Left ventricle myocardium inferior (tissue), 1 donor: ENCODE measurements around the gene KRT81. TPM values are rescaled to one million over a fixed set of nuclear protein-coding genes. Genes with fewer than 3 reads are reported as not detected.

Experiments used
- DNase-seq: peaks from one replicate; pipeline ENCODE4 v3.0.0-alpha.2; 2020
- H3K27ac ChIP-seq: fragments of 200-600 bp; replicated peaks from 2 replicates; pipeline ENCODE4 v1.8.0; 2021
- H3K27me3 ChIP-seq: fragments of 200-600 bp; 2 replicates; pipeline ENCODE4 v1.8.0; 2021; ENCODE audit warnings: low read depth
- H3K36me3 ChIP-seq: fragments of 200-600 bp; 2 replicates; pipeline ENCODE4 v1.8.0; 2021
- H3K4me1 ChIP-seq: fragments of 200-600 bp; 2 replicates; pipeline ENCODE4 v1.8.0; 2021
- H3K4me3 ChIP-seq: fragments of 200-600 bp; 2 replicates; pipeline ENCODE4 v1.8.0; 2021; ENCODE audit warnings: mild to moderate bottlenecking, moderate library complexity
- H3K9me3 ChIP-seq: fragments of 200-600 bp; replicated peaks from 2 replicates; pipeline ENCODE4 v1.8.0; 2021
- intact Hi-C: fragments of 100-400 bp; cut with micrococcal nuclease; formaldehyde crosslinking; loops from one replicate; pipeline ENCODE4 v1.11.0; 2022
- total RNA-seq: library from RNA; stranded (reverse); fragmentation: NEBNext Ultra II Directional; extraction: Animal tissue kit (Norgen Biotek cat#: 25700); gene quantifications from one replicate; pipeline ENCODE4 v1.2.1, GENCODE V29; 2021
- TF ChIP-seq, protein P1 (sequence below): fragments of 200-600 bp; IDR thresholded peaks from 2 replicates; pipeline ENCODE4 v1.8.0; 2021; ENCODE audit warnings: antibody characterized with exemption, mild to moderate bottlenecking, borderline replicate concordance
- donor health status: DM: no; HTN: yes; CAD: no; lungs with severe emphysema.

Gene KRT81
- total RNA-seq, 1 donor from 2014 or later, result not detected

DNA sequence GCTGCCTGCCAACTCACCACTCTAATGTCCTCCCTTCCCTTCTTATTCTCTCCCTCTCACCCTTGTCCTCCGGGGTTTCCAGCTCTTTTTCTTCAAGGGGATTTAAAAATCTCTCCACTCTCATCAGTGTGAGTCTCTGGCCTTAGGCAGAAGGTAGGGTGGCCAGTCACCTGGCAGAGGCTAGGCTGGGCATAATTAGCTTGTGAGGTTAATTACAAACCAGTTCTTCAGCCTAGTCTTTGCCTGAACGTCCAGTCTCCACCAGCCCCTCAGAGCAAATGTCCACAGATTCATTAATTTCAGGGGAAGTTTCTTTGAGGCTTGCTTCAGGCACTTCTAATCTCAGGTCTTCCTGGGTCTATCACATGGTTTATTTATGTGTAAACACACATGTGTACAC lies 51.6 kb downstream of the KRT81 start:
- DNase-seq, result no peak
- Histone ChIP-seq H3K4me1 (peaks cover 15% of the 10 kb centered on the region), H3K9me3 (no peaks in the 10 kb centered on the region), H3K27me3 (peaks cover 34% of the 10 kb centered on the region), H3K4me3 (no peak overlapping the region), H3K27ac (no peak overlapping the region), H3K36me3 (no peaks in the 10 kb centered on the region)
- TF ChIP-seq, protein P1, sequence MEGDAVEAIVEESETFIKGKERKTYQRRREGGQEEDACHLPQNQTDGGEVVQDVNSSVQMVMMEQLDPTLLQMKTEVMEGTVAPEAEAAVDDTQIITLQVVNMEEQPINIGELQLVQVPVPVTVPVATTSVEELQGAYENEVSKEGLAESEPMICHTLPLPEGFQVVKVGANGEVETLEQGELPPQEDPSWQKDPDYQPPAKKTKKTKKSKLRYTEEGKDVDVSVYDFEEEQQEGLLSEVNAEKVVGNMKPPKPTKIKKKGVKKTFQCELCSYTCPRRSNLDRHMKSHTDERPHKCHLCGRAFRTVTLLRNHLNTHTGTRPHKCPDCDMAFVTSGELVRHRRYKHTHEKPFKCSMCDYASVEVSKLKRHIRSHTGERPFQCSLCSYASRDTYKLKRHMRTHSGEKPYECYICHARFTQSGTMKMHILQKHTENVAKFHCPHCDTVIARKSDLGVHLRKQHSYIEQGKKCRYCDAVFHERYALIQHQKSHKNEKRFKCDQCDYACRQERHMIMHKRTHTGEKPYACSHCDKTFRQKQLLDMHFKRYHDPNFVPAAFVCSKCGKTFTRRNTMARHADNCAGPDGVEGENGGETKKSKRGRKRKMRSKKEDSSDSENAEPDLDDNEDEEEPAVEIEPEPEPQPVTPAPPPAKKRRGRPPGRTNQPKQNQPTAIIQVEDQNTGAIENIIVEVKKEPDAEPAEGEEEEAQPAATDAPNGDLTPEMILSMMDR, result no peak
- intact Hi-C loops, result no loop called here

DNA sequence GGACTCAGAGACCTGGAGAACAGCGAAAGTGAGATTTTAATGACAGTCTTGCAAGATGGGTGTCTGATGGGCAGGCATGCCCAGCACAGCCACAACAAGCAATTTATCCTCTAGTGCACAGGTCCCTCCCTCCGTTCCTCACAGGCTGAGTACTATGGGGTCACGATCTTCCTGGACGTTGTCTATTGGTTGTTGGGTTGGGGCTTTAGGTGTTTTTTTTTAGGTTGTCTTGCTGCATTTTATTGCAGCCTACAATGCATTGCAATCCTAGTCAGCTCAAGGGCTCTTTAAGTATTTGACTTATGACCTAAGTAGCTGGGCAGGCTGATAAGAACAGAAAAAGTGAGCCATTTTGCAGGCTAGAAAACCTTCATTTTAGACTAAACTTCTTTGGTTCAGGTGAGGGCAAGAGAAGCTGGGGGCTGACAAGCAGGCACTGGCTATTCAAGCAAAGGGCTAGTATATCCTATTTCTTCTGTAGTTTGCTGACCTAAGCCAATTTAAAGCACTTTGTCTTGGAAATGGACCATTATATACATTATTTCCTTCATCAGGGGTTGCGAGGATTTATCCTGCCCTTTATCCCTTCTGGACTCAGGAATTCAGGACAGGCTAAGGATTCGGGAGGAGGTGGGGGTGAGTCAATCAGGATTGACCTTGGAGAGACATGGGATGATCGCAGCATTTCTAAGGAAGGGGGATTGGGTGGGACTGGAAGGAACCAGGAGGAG lies 52.3 kb downstream of the KRT81 start:
- peaks cover 41% of the 10 kb centered on the region for H3K27me3 ChIP-seq
- no peaks in the 10 kb centered on the region for H3K9me3 ChIP-seq
- no peak for DNase-seq
- H3K4me1 ChIP-seq, result peaks cover 9% of the 10 kb centered on the region
- intact Hi-C loops, result no loop called here
- no peak overlapping the region for H3K27ac ChIP-seq
- no peaks in the 10 kb centered on the region for H3K36me3 ChIP-seq
- TF ChIP-seq, protein P1, result no peak
- H3K4me3 ChIP-seq, result no peak overlapping the region

DNA sequence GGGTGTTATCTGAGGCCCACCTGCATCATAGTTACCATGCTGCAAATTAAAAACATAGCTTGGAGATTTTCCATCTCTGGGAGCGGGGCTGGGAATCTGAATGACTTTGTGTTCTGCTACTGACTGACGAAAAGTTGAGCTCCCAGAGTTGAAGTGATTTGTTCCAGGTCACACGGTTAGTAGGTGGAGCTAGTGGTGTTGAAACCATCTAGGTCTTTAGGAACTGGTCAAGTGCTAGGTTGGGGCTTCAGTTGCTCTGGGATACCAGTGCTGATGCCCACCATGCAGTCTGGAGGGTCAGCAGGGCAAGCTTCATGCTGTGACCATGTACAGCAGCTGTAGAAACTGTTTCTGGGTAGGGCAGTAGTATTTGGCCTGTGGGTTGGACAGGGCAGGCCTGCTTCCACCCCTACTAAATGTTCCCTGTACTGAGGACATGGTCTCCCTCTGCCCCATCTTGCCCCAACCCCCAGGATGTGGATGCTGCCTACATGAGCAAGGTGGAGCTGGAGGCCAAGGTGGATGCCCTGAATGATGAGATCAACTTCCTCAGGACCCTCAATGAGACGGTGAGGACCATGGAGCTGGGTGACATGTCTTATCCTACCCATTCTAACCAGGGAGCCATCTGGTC lies 53.0 kb downstream of the KRT81 start:
- no peak for DNase-seq

GRCh38 chr12:52236386-52237050 lies 54.8 kb downstream of the KRT81 start:
- H3K4me3 ChIP-seq, result no peak overlapping the region
- no peaks in the 10 kb centered on the region for H3K36me3 ChIP-seq
- H3K27ac ChIP-seq, result no peak overlapping the region
- TF ChIP-seq, protein P1, result no peak
- no peaks in the 10 kb centered on the region for H3K9me3 ChIP-seq
- peaks cover 23% of the 10 kb centered on the region for H3K4me1 ChIP-seq
- peaks cover 66% of the 10 kb centered on the region for H3K27me3 ChIP-seq
- no peak for DNase-seq
- intact Hi-C loops, result no loop called here

More for the DNA sequence above, 53.0 kb downstream of the KRT81 start:
- H3K9me3 ChIP-seq, result no peaks in the 10 kb centered on the region
- no peak overlapping the region for H3K27ac ChIP-seq
- H3K4me3 ChIP-seq, result no peak overlapping the region
- H3K27me3 ChIP-seq, result peaks cover 49% of the 10 kb centered on the region
- TF ChIP-seq, protein P1, result no peak
- no peaks in the 10 kb centered on the region for H3K36me3 ChIP-seq
- intact Hi-C loops, result no loop called here
- H3K4me1 ChIP-seq, result peaks cover 6% of the 10 kb centered on the region

Other genes starting within 250 kb of the KRT81 start
- gene NR4A1, start 240.1 kb downstream of the KRT81 start, total RNA-seq, result 55.5 TPM
- 23.8 TPM for gene ATG101, start 221.6 kb downstream of the KRT81 start, total RNA-seq
- 0.30 TPM for gene SMIM41, start 211.8 kb downstream of the KRT81 start, total RNA-seq
- not detected for gene KRT80, start 99.5 kb downstream of the KRT81 start, total RNA-seq
- gene KRT7, start 58.3 kb downstream of the KRT81 start, total RNA-seq, result not detected
- gene KRT86, start 16.9 kb downstream of the KRT81 start, total RNA-seq, result not detected
- gene KRT83, start 29.9 kb upstream of the KRT81 start, total RNA-seq, result not detected
- gene KRT85, start 75.9 kb upstream of the KRT81 start, total RNA-seq, result not detected
- gene KRT84, start 94.1 kb upstream of the KRT81 start, total RNA-seq, result not detected
- not detected for gene KRT82, start 114.8 kb upstream of the KRT81 start, total RNA-seq
- not detected for gene KRT75, start 142.8 kb upstream of the KRT81 start, total RNA-seq
- not detected for gene KRT6B, start 160.6 kb upstream of the KRT81 start, total RNA-seq
- not detected for gene KRT6C, start 182.3 kb upstream of the KRT81 start, total RNA-seq
- not detected for gene KRT6A, start 201.7 kb upstream of the KRT81 start, total RNA-seq
- not detected for gene KRT5, start 228.9 kb upstream of the KRT81 start, total RNA-seq